Naive thymus-derived CD4-positive, alpha-beta T cell (primary cell): ENCODE measurements around the gene TRAPPC2L. TPM values are rescaled to one million over a fixed set of nuclear protein-coding genes. Genes with fewer than 3 reads are reported as not detected.
"Not testable (repeated sequence)": the region's sequence is repeated elsewhere in the genome, so short reads cannot be mapped to it uniquely, and the experiment has no call there.

ENCODE experiments used
- ATAC-seq: fragments of 150-1000 bp; cut with Tn5 transposase; 2 replicates; pipeline ENCODE4 v1.10.0; 2021; ENCODE audit warnings: mild to moderate bottlenecking, moderate library complexity
- CTCF ChIA-PET: fragments of 350-600 bp; sonication (Branson Sonifier 250); formaldehyde crosslinking; loops from one replicate; lab custom pipeline; 2021; ENCODE audit warnings: antibody characterized with exemption; lab: Charles Lee
- POLR2A ChIA-PET: fragments of 350-600 bp; sonication (Branson Sonifier 250); formaldehyde crosslinking; loops from one replicate; lab custom pipeline; 2021; ENCODE audit warnings: antibody characterized with exemption, inconsistent platforms; lab: Charles Lee
- DNase-seq, 9 donors: peaks; one replicate each; pipeline versions ENCODE4 v3.0.0 to v3.0.0-alpha.2; 2020 to 2022; ENCODE audit warnings: mixed read lengths in 1 of 9
- H3K27ac ChIP-seq: one replicate; pipeline ENCODE4 v1.7.0; 2013; ENCODE audit warnings: mild to moderate bottlenecking, low read depth, low read length, moderate library complexity
- H3K27me3 ChIP-seq, 2 donors: one replicate each; pipeline ENCODE4 v1.7.0; 2013; ENCODE audit warnings: low read length in 2 of 2, mild to moderate bottlenecking in 2 of 2, moderate library complexity in 2 of 2; ENCODE audit not compliant: control insufficient read depth in 2 of 2, insufficient read depth in 2 of 2
- H3K36me3 ChIP-seq, 3 experiments: 1 replicate in 2 of 3; 2 replicates in 1 of 3; pipeline ENCODE4 v1.7.0; 2013; ENCODE audit warnings: low read length in 3 of 3, mild to moderate bottlenecking in 3 of 3, moderate library complexity in 1 of 3; ENCODE audit not compliant: insufficient read depth in 3 of 3, control insufficient read depth in 2 of 3
- H3K4me1 ChIP-seq, 2 donors: one replicate each; pipeline ENCODE4 v1.7.0; 2013; ENCODE audit warnings: low read length in 2 of 2, mild to moderate bottlenecking in 2 of 2, moderate library complexity in 1 of 2; ENCODE audit not compliant: control insufficient read depth in 2 of 2, insufficient read depth in 2 of 2
- H3K4me3 ChIP-seq: 2 replicates; pipeline ENCODE4 v1.7.0; 2013; ENCODE audit warnings: mild to moderate bottlenecking, low read length
- H3K9me3 ChIP-seq, 3 experiments: 1 replicate in 2 of 3; 2 replicates in 1 of 3; pipeline ENCODE4 v1.7.0; 2013; ENCODE audit warnings: low read length in 3 of 3; ENCODE audit not compliant: control insufficient read depth in 2 of 3
- H3K27ac Mint-ChIP-seq, 9 donors: one replicate each; pipeline ENCODE4 v1.8.0; 2020 to 2022; ENCODE audit warnings: mixed read lengths in 9 of 9, mild to moderate bottlenecking in 8 of 9, moderate library complexity in 5 of 9, inconsistent platforms in 2 of 9
- H3K27me3 Mint-ChIP-seq, 5 donors: one replicate each; pipeline ENCODE4 v1.8.0; 2021 to 2022; ENCODE audit warnings: mixed read lengths in 5 of 5, mild to moderate bottlenecking in 1 of 5
- H3K36me3 Mint-ChIP-seq, 5 donors: one replicate each; pipeline ENCODE4 v1.8.0; 2020 to 2022; ENCODE audit warnings: mixed read lengths in 5 of 5, mild to moderate bottlenecking in 3 of 5, inconsistent platforms in 1 of 5
- H3K4me1 Mint-ChIP-seq, 7 donors: one replicate each; pipeline ENCODE4 v1.8.0; 2020 to 2022; ENCODE audit warnings: mixed read lengths in 7 of 7, mild to moderate bottlenecking in 3 of 7, inconsistent platforms in 1 of 7
- H3K4me3 Mint-ChIP-seq, 10 donors: one replicate each; pipeline ENCODE4 v1.8.0; 2020 to 2022; ENCODE audit warnings: mild to moderate bottlenecking in 10 of 10, mixed read lengths in 10 of 10, moderate library complexity in 6 of 10, inconsistent platforms in 2 of 10
- H3K9me3 Mint-ChIP-seq, 11 donors: one replicate each; pipeline ENCODE4 v1.8.0; 2020 to 2022; ENCODE audit warnings: mixed read lengths in 11 of 11, mild to moderate bottlenecking in 4 of 11, inconsistent platforms in 1 of 11, moderate library complexity in 1 of 11
- intact Hi-C, 2 donors: fragments of 100-400 bp; cut with micrococcal nuclease; formaldehyde crosslinking; loops; one replicate each; pipeline ENCODE4 v1.15.1; 2023
- polyA plus RNA-seq, 2 donors: library from polyadenylated mRNA; unstranded; fragments of 300-500 nt; fragmentation: Illumina TruSeq; gene quantifications; one replicate each; pipeline ENCODE4 v1.2.3, GENCODE V29; 2021
- total RNA-seq, 6 experiments: library from RNA in 5 of 6; stranded (reverse) in 5 of 6; gene quantifications; 1 replicate in 5 of 6; 2 replicates in 1 of 6; pipeline ENCODE4 v1.2.3 and lab custom pipeline; 2021 to 2026

TRAPPC2L gene
- total and polyA plus RNA-seq, 7 experiments from 2014 or later: 32.3 to 112 (median 69.1) TPM

DNA sequence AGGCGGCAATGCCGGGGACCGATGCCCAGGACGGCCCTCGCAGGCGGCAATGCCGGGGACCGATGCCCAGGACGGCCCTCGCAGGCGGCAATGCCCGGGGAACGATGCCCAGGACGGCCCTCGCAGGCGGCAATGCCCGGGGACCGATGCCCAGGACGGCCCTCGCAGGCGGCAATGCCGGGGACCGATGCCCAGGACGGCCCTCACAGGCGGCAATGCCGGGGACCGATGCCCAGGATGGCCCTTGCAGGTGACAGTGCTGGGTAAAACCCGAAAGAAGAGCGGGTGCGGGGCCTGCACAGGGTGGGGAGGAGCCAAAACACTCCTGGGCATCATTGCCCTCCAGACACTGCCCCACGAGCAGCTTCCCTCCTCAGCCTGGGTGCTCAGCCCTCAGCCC lies 33.3 kb upstream of the TRAPPC2L start:
- POLR2A ChIA-PET: interaction anchor here (0.7 kb wide), 1 partner anchor 18 kb away, joined by 3 read pairs; no protein-coding TSS in a partner anchor
- DNase-seq, H3K9me3 Mint-ChIP-seq, H3K4me3 ChIP-seq, H3K9me3 ChIP-seq, H3K27me3 ChIP-seq, H3K4me1 Mint-ChIP-seq, H3K27ac Mint-ChIP-seq, H3K27me3 Mint-ChIP-seq, H3K27ac ChIP-seq, CTCF ChIA-PET, H3K4me1 ChIP-seq, intact Hi-C loops, ATAC-seq, H3K4me3 Mint-ChIP-seq, H3K36me3 Mint-ChIP-seq: not testable (repeated sequence)
- peaks cover 0 to 51% (median 0%) of the 10 kb centered on the region in 3 experiments for H3K36me3 ChIP-seq

DNA sequence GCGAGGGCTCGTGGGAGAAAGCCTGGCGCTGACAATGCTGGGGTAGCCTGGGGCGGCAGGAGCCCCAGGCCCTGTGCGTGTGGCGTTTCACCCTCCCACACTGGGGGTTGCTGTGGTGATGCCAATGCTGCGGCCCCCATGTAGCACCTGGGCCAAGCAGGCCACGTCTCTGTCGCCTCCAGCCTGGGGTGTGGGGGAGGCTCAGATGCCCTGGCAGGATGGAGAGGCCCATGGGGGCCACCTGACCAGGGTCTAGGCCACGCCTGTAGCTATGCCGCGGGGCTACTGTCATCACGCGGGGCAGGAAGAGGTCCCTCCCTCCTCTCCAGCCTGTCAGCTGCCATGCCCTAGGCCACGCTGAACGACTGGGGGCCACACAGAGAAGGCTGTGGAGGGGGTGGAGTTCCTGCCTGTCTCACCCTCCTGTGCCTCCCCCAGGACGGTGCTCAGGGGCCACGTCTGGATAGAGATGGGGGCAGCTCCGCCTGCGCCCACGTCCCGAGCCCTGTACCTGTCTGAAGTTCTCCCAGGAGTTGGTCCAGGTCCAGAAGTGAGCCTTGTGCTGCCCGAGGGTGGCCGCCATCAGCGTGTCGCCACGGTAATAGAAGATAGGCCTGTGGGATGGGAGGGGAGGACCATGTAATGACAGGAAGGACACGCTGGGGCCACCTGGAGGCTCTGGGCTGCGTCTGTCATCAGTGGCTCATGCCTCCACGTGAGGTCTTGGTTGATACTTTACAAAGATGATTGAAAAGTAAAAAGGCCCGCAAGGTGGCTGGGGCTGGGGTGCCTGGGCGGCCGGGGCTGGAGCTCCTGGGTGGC lies 32.5 kb upstream of the TRAPPC2L start:
- Histone ChIP-seq H3K9me3 (no peaks in the 10 kb centered on the region), H3K4me1 (no peaks in the 10 kb centered on the region), H3K27me3 (no peaks in the 10 kb centered on the region), H3K4me3 (no peak overlapping the region), H3K27ac (no peak overlapping the region), H3K36me3 (peaks cover 0 to 53% (median 0%) of the 10 kb centered on the region in 3 experiments)
- ChIA-PET POLR2A (interaction anchor here (0.7 kb wide), 1 partner anchor 19 kb away, joined by 3 read pairs; no protein-coding TSS in a partner anchor), CTCF (no interaction called here)
- H3K9me3 Mint-ChIP-seq: no peaks in the 10 kb centered on the region
- H3K4me3 Mint-ChIP-seq: no peak overlapping the region
- no peak for DNase-seq
- H3K4me1 Mint-ChIP-seq: no peaks in the 10 kb centered on the region
- ATAC-seq: no peak
- intact Hi-C loops: no loop called here
- H3K36me3 Mint-ChIP-seq: peaks cover 0 to 6% (median 0%) of the 10 kb centered on the region in 5 donors
- H3K27me3 Mint-ChIP-seq: no peaks in the 10 kb centered on the region
- H3K27ac Mint-ChIP-seq: no peak overlapping the region

DNA sequence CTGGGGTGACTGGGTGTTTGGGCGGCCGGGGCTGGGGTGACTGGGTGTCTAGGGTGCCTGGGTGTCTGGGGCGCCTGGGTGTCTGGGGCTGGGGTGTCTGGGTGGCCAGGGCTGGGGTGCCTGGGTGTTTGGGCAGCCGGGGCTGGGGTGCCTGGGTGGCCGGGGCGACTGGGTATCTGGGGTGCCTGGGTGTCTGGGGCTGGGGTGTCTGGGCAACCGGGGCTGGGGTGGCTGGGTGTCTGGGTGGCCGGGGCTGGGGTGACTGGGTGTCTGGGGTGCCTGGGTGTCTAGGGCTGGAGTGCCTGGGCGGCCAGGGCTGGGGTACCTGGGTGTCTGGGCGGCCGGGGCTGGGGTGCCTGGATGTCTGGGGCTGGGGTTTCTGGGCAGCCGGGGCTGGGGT lies 31.8 kb upstream of the TRAPPC2L start:
- H3K9me3 Mint-ChIP-seq: no peaks in the 10 kb centered on the region
- no peaks in the 10 kb centered on the region for H3K4me1 Mint-ChIP-seq
- CTCF ChIA-PET: no interaction called here

DNA sequence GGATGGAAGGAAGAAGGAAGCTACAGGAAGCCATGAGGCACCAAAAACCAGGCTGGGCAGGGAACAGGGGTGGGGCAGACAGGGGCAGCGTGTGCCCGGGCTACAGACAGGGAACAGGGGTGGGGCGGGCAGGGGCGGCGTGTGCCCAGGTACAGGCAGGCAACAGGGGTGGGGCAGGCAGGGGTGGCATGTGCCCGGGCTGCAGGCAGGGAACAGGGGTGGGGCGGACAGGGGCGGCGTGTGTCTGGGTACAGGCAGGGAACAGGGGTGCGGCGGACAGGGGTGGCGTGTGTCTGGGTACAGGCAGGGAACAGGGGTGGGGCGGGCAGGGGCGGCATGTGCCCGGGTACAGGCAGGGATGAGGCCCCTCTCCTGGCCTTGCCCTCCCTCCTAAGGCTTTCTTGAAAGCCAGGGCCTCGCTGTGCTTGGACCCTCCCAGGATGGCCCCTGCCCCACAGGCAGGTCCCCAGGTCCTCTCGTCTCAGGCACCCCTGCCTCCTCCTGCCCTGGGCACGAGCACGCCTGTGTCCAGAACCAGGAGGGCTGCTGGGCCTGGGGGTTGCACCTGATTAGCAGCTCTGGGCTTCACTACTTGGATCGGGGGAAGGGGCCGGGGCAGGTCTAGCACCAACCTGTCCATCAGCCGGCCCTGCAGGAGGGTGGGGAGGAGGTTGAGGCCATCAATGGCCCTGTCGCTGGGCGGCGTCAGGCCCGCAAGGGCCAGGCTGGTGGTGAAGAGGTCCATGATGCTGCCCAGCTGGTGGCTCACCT lies 30.7 kb upstream of the TRAPPC2L start:
- peak overlapping the region in 1 of 9 donors; percentile 71 for H3K27ac Mint-ChIP-seq
- no peaks in the 10 kb centered on the region for H3K4me1 Mint-ChIP-seq
- no peaks in the 10 kb centered on the region for H3K4me1 ChIP-seq
- no peaks in the 10 kb centered on the region for H3K9me3 ChIP-seq
- peaks cover 0 to 6% (median 0%) of the 10 kb centered on the region in 5 donors for H3K36me3 Mint-ChIP-seq
- H3K27ac ChIP-seq: no peak overlapping the region
- intact Hi-C loops: no loop called here
- H3K36me3 ChIP-seq: peaks cover 0 to 58% (median 0%) of the 10 kb centered on the region in 3 experiments
- H3K4me3 ChIP-seq: no peak overlapping the region
- POLR2A ChIA-PET: no interaction called here
- CTCF ChIA-PET: no interaction called here
- ATAC-seq (no peak), DNase-seq (no peak)
- no peaks in the 10 kb centered on the region for H3K9me3 Mint-ChIP-seq
- H3K27me3 ChIP-seq: no peaks in the 10 kb centered on the region
- no peak overlapping the region for H3K4me3 Mint-ChIP-seq
- no peaks in the 10 kb centered on the region for H3K27me3 Mint-ChIP-seq

More for the DNA sequence above, 31.8 kb upstream of the TRAPPC2L start:
- no peaks in the 10 kb centered on the region for H3K4me1 ChIP-seq
- peaks cover 0 to 6% (median 0%) of the 10 kb centered on the region in 5 donors for H3K36me3 Mint-ChIP-seq
- H3K27ac ChIP-seq: no peak overlapping the region
- POLR2A ChIA-PET: no interaction called here
- no peak for ATAC-seq
- no peak overlapping the region for H3K4me3 Mint-ChIP-seq
- no peaks in the 10 kb centered on the region for H3K27me3 Mint-ChIP-seq
- H3K27me3 ChIP-seq: no peaks in the 10 kb centered on the region
- H3K4me3 ChIP-seq: no peak overlapping the region
- peaks cover 0 to 56% (median 0%) of the 10 kb centered on the region in 3 experiments for H3K36me3 ChIP-seq
- no peak overlapping the region for H3K27ac Mint-ChIP-seq
- intact Hi-C loops: no loop called here
- H3K9me3 ChIP-seq: no peaks in the 10 kb centered on the region
- no peak for DNase-seq

- peaks cover 0 to 44% (median 0%) of the 10 kb centered on the region in 3 experiments for H3K36me3 ChIP-seq
- Mint-ChIP-seq H3K4me3 (no peak overlapping the region), H3K27me3 (no peaks in the 10 kb centered on the region), H3K36me3 (peaks cover 0 to 4% (median 0%) of the 10 kb centered on the region in 5 donors), H3K27ac (no peak overlapping the region), H3K9me3 (no peaks in the 10 kb centered on the region), H3K4me1 (no peaks in the 10 kb centered on the region)
- H3K4me3 ChIP-seq: no peak overlapping the region
- ChIA-PET POLR2A (no interaction called here), CTCF (interaction anchor here (0.6 kb wide), 1 partner anchor 12 kb away, joined by 3 read pairs; no protein-coding TSS in a partner anchor)
- no peak overlapping the region for H3K27ac ChIP-seq
- no peaks in the 10 kb centered on the region for H3K4me1 ChIP-seq
- no peaks in the 10 kb centered on the region for H3K9me3 ChIP-seq
- H3K27me3 ChIP-seq: no peaks in the 10 kb centered on the region
- ATAC-seq (no peak), DNase-seq (no peak)
- intact Hi-C loops: no loop called here
Observed at GRCh38 chr16:88827727-88828126, 29.2 kb upstream of the TRAPPC2L start.

DNA sequence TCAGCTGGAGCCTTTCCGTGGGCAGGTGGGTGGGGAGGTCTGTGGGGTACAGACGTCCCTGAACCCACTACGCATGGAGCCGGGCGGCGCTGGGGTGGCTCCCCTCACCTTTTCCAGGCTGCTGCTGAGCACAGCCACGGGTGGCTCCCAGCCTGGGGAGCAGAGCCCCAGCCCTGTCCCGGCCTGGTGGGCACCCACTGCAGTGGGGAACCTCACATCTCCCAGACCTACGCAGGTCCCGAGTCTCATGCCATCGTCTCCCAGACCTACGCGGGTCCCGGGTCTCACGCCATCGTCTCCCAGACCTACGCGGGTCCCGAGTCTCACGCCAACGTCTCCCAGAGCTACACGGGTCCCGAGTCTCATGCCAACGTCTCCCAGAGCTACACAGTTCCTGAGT lies 28.2 kb upstream of the TRAPPC2L start:
- Mint-ChIP-seq H3K4me3 (no peak overlapping the region), H3K27me3 (no peaks in the 10 kb centered on the region), H3K4me1 (no peaks in the 10 kb centered on the region), H3K27ac (no peak overlapping the region), H3K9me3 (no peaks in the 10 kb centered on the region), H3K36me3 (no peaks in the 10 kb centered on the region)
- Histone ChIP-seq H3K4me3 (no peak overlapping the region), H3K27ac (no peak overlapping the region), H3K9me3 (no peaks in the 10 kb centered on the region), H3K27me3 (no peaks in the 10 kb centered on the region), H3K36me3 (peaks cover 0 to 39% (median 0%) of the 10 kb centered on the region in 3 experiments), H3K4me1 (no peaks in the 10 kb centered on the region)
- intact Hi-C loops: no loop called here
- ChIA-PET POLR2A (no interaction called here), CTCF (no interaction called here)
- DNase-seq (no peak), ATAC-seq (no peak)
